Activated CD8-positive, alpha-beta memory T cell treated with anti-CD3 and anti-CD28 coated beads, Interleukin-2, amount 50 U/mL, for 48 hours (primary cell): ENCODE data around the gene PCARE.
A peak's percentile ranks its signal among the peaks of the same experiment; 100 is the strongest.
"Not testable (repeated sequence)": the region's sequence is repeated elsewhere in the genome, so short reads cannot be mapped to it uniquely, and the experiment has no call there.

Experiments
- DNase-seq: peaks from one replicate; pipeline ENCODE4 v3.0.0-alpha.2; 2020

The PCARE gene

DNA sequence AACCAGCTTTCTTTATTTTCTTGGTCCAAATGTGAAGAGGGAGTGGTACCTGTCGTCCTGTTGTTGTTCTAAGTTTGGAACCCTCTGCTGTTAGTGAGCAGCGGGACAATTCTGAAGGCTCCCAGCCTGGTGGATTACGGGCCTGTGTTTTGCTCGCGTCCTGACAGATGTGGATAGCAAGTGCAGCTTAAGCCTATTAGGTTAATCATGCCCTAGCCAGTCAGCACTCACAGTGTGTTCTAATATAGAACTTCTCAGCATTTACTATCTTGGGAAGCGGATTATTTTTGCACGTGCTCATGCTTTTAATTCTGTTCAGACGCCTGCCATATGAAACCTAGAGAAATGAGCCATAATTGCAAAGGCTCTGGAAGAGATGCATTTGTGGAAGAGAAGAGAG, at the start of gene PCARE:
PCARE (minus strand) TSS at position 113 of the 400 bp plus-strand sequence. CDS start 262 bp downstream, outside the sequence.
- peak; percentile 36 for DNase-seq

DNA sequence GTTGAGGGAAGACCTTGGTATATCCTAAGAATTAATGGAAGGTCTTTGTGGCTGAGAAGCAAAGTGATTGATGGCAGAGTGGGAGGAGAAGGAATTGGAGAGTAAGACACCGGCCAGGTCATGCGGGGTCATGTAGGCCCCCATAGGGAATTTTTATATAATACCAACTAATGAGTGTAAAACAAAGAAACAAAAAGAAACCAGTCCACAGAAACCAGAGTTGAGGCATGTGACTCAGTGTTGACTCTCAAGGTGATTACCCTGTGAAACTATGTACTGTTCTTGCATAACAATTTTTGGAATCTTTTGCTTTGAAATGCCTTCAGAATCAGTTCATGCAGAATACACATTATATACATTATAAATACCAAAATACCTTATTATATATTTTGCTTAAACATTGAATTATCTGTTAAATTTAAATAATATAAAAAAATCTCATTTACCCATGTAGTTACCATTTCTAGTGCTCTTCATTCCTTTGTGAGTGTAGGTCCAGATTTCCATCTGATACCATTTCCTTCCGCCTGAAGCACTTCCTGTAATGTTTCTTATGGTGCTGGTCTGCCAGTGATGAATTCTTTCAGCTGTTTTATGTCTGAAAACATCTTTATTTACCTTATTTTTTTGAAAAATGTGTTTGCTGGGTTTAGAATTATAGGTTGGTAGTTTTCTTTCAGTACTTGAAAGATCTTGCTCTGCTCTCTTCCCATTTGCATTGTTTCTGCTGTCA, 49.5 kb upstream of the PCARE start:
- no peak for DNase-seq

DNA sequence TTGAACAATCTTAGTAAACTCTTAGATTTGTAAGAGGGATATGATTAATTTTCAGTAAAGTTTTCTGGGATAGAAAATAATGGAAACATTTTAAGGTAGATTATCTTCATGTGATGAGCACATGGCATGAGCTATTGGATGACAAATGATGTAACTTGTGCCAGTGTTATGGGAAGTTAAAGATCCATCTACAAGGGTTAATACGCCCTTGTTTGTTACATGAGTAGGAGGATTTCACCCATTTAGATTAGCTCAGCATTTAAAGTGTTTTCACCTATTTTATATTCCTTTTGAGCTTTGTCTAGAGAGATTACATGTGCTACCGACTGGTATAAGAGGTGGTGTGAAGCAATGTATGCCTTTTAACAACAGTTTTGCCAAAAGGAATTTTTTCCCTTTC, 46.5 kb upstream of the PCARE start:
- no peak for DNase-seq

DNA sequence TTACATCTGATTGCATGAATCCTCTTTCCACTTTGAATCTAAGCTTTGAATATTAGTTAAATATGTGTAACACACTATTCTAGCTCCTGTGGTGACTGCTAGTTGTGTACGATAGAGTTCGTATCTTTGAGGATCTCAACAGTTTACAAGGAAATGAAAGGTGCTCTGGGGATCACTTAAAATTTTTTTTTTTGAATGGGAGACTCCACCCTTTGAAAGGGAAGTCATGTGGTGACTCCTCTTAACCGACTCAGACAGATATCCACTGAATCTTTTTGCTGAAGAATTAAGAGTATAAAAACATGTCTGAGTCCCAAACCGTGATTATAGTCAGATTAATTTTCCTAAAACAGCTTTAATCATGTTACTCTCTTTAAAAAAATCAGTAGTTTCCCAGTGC, 44.9 kb upstream of the PCARE start:
- DNase-seq = no peak

DNA sequence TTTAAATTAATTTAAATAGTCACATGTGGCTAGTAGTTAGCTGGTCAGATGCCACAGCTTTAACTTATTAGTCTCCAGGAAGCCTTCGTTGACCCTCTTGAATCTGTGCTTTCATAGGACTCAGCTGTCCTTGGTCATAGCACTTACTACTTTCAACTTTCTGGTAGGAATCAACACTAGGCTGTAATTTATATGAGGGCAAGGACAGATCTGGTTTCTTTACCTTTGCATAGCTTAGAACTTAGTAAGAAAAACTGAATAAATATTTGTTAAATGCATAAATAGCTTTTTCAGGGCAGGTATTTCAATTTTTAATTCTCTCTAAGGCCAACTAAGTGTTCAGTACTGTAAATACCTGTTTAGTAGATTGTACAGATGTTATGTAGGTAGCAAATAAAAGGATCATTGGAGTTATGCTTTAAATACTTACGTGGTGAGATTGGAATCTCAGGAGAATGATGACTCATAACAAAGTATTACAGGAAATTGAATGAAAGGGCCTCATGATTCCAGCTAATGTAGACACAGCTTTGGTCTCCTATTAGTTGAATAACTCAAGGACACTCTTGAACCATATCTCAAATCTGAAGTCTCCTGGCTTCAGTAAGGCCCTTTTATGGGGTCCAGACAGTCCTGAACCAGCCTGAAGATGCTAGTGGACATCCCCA, 43.4 kb upstream of the PCARE start:
- DNase-seq = no peak

DNA sequence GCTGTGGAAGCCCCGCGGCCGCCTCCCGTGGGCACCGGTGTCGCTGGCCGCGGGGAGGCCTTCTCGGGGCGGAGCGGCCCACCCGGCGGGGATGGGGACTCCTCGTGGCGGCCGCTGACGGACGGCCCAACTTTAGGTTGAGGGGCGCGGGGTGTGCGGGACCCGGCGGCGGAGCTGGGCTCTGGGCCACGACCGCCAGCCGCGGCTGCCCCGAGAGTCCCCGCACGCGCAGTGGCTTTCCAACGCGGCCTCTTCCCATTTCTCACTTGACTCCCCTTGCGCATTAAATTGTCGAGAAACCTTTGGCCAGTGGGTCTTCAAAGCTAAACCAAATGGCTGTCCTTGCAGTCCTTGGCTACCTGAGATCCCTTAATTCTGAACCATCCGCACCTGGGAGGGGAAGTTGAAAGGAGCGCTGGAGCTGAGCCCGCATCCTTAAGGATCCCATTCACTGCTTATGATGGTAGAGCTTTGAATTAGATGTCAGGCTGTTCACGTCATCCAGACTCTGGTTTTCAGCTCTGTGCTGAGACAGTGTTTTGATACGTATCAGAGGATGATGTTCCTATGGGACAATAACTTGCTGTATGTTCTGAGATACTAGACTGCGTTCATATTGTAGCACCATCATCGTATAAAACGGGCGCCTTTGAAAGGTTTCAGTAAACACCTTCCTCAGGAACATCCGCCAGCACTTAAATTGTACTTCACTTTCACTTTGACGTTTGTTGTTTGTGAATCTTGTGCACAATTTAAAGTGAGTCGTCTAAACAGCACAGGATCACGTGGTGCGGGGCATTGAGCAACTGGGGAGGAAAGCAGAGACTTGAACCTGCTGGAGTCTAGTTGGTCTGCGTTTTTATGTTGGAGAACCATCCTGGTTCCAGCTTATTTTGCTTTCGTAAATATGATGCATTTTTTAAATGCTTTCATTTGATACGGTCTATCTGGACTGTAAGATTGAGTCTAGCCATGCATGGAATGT, 41.8 kb upstream of the PCARE start:
- DNase-seq = peak; percentile 73

DNA sequence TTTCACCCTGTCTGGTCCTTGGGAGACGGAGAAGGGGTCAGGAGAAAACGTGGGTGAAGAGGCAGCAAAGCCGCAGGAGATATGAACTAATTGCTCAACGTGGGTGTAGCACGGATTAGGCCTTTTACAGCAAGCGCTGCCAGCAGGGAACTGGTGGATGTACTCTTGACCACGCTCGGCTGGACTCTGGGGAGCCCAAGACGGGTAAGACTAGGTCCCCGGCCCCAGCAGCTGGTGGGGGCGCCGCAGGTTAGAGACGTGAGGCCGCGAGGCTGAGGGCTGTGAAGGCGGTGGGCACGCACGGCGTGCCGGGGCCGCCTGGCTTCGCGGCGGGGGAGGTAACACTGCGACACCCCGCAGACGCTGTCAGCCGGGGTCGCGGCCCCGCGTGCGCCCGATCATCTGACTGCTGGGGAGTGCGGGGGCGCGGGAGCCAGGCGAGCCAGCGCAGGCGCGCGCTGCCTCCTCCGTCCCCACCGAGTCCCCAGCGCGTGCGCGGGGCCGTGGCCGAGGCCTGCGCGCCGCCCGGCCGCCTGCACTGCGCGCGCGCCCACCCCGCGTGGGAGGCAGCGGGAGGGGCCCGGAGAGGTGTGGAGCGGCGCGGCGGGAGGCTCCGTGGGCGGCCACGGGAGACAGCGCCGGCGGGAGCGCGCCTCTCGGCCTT, 40.8 kb upstream of the PCARE start, which contains the start of gene CLIP4:
CLIP4 (plus strand) TSS at position 470 of the 664 bp plus-strand sequence. CDS start 5,974 bp downstream, outside the sequence.
- peak; percentile 83 for DNase-seq

DNA sequence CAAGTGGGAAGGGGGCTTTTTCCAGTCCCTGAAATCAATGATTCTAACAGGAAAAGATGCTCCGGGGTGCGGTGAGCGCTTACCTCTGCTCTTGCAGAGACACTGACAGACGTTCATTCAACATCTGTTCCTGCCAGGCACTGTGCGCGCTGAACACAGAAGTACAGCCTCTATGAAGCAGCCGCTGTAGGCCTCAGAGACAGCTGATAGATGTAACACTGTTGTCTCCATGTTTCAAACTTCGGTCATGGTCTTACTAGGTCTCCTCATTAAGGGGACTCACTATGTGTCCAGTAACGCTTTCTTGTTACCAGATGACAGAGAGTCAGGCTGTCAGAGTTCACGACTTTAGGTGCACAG, 40.2 kb upstream of the PCARE start:
- no peak for DNase-seq

DNA sequence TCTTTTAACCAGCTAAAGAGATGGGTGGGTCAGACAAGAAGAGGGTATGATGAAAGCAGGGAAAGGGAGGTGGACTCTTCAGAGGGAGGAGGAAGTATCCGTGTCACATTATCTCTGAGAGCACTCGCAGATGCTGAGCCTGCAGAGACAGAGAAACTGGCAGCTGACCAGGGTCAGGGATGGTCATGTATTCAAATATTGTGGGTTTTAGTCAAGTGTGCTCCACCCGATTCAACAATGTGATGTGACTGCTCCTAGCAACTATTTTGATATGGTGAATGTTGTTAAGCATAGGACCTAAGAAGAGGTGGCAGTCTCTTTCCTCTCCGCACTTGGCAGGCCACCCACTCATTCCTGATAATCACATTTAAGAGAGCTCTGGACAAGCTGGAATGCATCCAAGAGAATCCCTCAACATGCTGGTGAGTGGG, 39.6 kb upstream of the PCARE start:
- DNase-seq = no peak

DNA sequence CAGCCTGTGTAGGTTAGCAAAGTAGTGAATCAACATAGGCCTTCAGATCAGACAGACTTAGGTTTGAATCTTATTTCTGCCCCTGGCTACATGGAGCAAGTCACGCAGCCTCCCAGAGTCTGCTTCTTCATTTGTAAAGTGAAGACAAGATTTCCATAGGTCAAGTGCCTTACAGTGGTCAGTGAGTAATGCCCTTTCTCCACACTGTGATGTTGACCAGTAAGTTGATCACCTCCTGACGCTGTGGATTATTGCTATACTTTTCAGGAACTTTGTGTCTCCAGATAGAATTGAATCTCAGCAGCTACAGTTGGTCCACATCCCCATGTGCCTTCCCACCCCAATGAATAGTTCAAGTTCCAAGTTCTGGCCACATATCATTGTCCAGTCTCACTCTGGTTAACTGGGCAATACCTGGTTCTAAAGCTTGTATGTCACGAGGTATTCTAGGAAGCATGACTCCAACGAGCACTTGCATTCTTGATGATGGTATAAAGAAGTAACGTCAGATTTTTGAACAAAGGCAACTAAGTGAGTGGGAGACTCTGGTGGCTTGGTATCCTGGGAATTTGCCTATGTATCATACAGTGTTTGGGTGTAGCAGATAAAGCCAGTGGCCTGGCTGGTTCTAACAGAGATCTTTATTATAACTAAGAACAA, 38.8 kb upstream of the PCARE start:
- DNase-seq = no peak

DNA sequence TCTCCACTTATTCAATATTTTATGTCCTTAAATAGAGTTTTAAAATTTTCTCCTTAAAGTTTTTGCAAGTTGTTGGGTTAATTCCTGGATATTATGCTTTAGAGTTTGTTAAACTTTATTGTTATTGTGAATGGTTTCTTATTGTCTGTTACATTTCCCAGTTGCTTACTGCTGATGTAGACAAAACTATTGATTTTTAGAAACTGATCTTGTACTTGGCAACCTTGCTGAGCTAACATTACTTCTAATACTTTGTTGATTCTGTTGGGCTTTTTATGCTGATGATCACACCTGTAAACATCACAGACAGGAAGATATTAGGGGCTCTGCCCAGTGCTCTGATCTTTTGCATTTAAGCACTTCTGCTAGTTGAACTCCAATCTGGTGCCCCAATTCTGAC, 38.1 kb upstream of the PCARE start:
- DNase-seq = no peak

DNA sequence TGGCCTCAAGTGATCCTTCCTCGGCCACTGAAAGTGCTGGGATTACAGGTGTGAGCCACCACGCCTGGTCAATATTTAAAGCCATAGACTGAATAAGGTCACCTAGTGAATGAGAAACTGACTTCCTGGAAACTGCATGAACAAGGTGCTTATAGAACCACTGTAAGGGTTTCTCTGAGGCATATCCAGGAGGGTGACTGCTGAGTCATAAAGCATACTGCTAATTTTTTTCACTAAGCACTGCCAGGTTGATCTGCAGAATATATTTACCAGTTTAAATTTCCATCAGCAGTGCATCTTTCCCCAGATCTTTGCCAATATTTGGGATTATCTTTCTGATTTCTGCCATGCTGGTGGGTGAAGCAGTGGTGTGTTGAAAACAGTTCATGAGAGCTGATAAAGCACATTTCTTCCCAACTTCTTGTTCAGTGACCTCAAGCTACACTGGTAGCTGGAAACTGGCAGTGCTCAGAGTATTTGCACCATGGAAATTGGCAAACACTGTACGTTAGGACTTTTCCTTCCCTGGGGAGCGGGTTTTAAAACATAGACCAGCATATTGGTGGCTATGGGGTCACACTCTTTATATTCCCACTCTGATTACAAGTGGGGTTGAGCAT, 36.7 kb upstream of the PCARE start:
- DNase-seq = no peak

DNA sequence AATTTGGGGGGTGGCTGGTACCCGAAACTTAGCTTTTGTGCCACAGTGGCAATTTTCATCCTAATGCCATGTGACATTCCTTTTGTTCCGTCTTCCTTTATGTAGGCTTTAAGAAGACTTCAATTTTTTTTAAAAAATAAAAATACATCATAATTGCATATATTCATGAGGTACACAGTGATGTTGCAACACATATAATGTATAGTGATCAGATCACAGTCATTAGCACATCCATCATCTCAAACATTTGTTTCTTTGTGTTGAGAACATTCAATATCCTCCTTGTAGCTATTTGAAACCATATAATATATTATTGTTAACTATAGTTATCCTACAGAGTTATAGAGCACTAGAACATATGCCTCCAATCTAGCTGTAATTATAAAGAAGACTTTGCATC, 34.9 kb upstream of the PCARE start:
- no peak for DNase-seq

DNA sequence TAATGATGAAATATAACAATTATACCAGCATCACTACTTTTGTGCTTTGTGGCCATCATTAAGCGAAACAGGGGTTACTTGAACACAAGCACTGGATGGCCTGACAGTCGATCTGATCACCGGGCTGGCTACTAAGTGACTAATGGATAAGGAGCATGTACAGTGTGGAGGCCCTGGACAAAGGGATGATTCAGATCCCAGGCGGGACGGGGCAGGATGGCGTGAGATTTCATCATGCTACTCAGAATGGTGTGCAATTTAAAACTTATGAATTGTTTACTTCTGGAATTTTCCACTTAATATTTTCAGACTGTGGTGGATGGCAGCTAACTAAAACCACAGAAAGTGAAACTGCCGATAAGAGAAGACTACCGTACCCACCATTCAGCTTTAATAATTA, 33.9 kb upstream of the PCARE start:
- no peak for DNase-seq

DNA sequence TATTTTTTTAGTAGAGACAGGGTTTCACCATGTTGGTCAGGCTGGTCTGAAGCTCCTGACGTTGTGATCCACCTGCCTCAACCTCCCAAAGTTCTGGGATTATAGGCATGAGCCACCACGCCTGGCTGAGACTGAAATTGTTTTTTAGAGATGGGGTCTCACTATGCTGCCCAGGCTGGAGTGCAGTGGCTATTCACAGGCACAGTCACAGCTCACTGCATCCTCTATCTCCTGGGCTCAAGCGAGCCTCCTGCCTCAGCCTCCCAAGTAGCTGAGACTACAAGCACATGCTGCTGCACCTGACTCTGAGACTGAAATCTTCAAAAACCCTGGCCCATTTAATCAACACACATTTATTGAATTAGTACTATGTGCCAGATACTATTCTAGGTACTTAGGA, 33.2 kb upstream of the PCARE start:
- not testable (repeated sequence) for DNase-seq

DNA sequence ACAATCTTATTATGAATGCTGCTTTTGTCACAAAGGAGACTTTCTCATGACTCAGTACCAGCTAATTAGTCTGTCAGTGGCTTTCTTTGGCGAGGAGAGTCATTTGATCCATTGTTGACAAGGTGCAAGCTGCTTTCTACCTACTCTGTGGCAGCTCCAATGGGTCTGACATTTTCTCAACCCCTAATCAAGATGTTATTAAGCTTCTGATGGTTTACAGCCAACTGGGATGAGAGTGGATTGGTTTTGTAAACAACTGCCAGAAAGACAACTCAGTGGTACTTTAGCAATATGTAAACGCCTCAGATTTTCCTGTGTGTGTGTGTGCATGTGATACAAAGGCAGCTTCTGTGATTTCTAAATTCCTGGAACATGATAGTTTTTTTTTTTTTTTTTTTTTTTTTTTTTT, 32.7 kb upstream of the PCARE start:
- no peak for DNase-seq

DNA sequence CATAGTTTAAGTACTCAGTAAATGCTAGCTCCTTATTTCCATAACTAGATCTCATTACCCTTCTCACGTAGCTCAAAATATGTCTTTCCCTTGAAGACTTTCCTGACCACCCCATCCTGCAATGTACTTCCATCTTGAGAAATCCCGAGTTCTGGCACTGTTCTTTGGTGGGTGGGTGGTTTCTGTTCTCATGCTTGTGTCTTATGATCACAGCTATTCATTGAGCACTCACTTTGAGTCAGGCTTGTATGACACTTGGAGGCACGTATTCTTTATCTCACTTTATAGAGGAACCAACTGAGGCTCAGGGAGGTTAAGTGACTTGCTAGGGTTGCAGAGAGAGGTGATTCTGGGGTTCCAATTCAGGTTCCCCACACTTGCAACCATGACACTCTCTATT, 31.9 kb upstream of the PCARE start:
- DNase-seq = no peak

DNA sequence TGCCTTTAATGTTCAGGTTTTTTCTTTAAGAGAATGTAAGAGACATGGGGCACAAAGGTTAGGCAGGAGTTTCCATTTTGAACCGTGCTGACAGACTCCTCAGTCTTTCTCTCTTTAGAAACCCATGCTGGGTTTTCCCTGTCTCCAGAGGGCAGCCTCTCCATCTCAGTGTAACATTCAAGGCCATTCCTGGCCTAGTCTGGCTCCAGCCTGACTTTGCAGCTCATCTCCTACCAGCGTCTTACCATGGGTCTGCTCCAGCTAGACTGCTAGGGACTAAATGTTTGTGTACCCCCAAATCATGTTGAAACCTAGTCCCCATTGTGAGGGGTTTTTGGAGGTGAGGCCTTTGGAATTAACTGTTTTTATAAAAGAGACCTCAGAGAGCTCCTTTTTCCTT, 31.1 kb upstream of the PCARE start:
- DNase-seq = no peak

DNA sequence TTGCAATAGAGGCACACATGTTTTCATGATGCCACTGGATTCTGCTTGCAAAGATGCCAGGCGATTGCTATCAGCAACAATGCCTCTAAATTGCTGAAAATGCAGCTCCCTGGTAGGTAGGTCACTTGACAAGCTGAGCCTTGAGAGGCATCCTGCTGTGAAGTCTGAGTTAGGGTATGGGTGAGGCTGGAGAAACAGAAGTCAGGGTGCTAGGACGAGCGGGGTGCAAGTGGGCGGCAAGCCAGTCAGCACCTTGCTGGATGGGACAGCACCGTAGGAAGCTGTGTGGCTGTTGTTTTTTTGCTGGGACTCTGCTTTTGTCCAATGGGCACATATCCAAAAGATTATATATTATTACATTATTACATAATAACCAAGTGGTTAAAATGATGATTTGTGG, 30.4 kb upstream of the PCARE start:
- no peak for DNase-seq

DNA sequence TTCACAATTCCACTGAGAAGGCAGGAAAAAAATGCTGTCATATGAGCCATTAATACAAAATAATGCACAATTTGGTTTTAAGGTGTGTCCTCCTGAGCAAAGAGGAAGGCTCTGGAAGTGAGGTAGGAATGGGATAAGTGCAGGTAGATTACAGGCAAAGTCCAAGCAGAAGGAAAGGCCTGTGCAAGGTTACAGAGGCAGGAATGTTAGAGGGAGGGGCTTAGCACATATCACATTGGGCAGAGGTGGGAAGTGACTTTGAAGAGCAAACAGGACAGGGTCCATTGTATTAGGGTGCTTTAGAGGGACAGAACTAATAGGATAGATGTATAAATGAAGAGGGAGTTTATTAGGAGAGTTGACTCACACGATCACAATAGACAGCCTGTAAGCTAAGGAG, 26.2 kb upstream of the PCARE start:
- DNase-seq = no peak

DNA sequence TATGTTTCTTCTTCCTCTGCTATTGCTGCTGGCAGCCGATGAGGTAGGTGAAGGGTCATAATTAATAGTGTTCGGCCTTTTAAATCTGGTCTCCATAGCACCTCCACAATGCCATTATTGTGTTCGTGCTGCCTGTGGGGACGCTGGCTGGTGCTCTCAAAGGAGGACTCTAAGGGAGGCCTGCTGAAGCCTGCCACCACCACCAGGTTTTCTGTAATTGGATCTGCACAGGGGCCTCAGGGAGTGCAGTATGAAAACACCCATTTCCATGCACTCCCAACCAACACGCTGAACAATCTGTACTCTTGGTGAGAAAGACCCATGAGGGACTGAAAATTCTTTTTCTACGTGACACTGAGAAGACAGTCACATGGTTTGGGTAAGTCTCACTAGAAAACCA, 23.2 kb upstream of the PCARE start:
- DNase-seq = no peak

DNA sequence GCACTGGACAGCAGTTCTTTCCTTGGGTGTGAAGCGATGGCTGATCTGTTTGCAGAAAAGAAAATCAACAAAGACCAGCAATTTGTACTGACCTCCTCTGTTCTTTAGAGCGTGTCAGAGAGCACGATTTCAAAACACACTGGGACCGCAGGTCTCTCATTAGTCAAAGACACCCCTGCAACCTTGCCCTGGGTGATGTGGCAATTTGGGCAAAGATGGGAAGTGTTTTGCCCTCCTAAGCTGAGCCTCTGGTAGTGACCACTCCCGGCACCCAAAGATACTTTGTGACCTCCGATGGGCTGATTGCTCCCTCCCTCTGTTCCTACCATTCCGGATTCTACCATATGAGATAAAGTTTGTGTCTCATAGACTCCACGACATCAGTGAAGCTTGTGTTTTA, 22.6 kb upstream of the PCARE start:
- no peak for DNase-seq
